ENCODE measurements around the gene SUPT6H. TPM values are rescaled to one million over a fixed set of nuclear protein-coding genes. Genes with fewer than 3 reads are reported as not detected.
A peak's percentile ranks its signal among the peaks of the same experiment; 100 is the strongest.

The SUPT6H gene
- total RNA-seq, 4 donors from 2014 or later, result 50.8 to 167 (median 61.6) TPM

GRCh38 chr17:28712705-28713415 is 50.9 kb downstream of the SUPT6H start:
- Histone ChIP-seq H3K36me3 (no peaks in the 10 kb centered on the region), H3K4me1 (peaks cover 8 to 38% (median 28%) of the 10 kb centered on the region in 4 donors), H3K4me3 (no peak overlapping the region), H3K27ac (peak overlapping the region in 2 of 4 donors; percentile 92 to 95), H3K9me3 (no peaks in the 10 kb centered on the region), H3K27me3 (peaks cover 14% of the 10 kb centered on the region)
- no peak for DNase-seq
- in situ Hi-C loops (cut with MboI; ENCODE audit: low pct_ligation_motif_present in 1 of 4, low pct_unique_long_range_greater_than_20kb in 1 of 4, low sequenced_read_pairs in 3 of 4), result no loop called here
- 75 to 81% methylated on average over 6 to 7 of the region's 7 CpGs for WGBS, 2 donors (ENCODE audit: low coverage in 1 of 2)
- TF ChIP-seq POLR2A (IDR thresholded peaks at IDR 0.05) (no peak), CTCF (IDR thresholded peaks at IDR 0.05) (no peak), EP300 (IDR thresholded peaks at IDR 0.05; ENCODE audit: low read depth) (no peak), POLR2AphosphoS5 (IDR thresholded peaks at IDR 0.05) (no peak)
- intact Hi-C loops (cut with DNase I; ENCODE audit: low total_unique reads), result no loop called here

GRCh38 chr17:28714281-28714680 is 52.3 kb downstream of the SUPT6H start:
- intact Hi-C loops (cut with DNase I; ENCODE audit: low total_unique reads) (no loop called here), in situ Hi-C loops (cut with MboI; ENCODE audit: low pct_ligation_motif_present in 1 of 4, low pct_unique_long_range_greater_than_20kb in 1 of 4, low sequenced_read_pairs in 3 of 4) (no loop called here)
- Histone ChIP-seq H3K9me3 (no peaks in the 10 kb centered on the region), H3K4me3 (no peak overlapping the region), H3K4me1 (peaks cover 15 to 51% (median 32%) of the 10 kb centered on the region in 4 donors), H3K36me3 (no peaks in the 10 kb centered on the region), H3K27ac (no peak overlapping the region), H3K27me3 (peaks cover 14% of the 10 kb centered on the region)
- DNase-seq, result no peak
- no peak for TF ChIP-seq POLR2A (IDR thresholded peaks at IDR 0.05)
- no peak for TF ChIP-seq POLR2AphosphoS5 (IDR thresholded peaks at IDR 0.05)
- TF ChIP-seq EP300 (IDR thresholded peaks at IDR 0.05; ENCODE audit: low read depth), result no peak
- no peak for TF ChIP-seq CTCF (IDR thresholded peaks at IDR 0.05)
- 71 to 100% methylated on average over 1 to 3 of the region's 3 CpGs for WGBS, 2 donors (ENCODE audit: low coverage in 1 of 2)

- H3K27me3 ChIP-seq, result peaks cover 14% of the 10 kb centered on the region
- TF ChIP-seq POLR2AphosphoS5 (IDR thresholded peaks at IDR 0.05), result no peak
- no peak for TF ChIP-seq CTCF (IDR thresholded peaks at IDR 0.05)
- no peak for TF ChIP-seq EP300 (IDR thresholded peaks at IDR 0.05; ENCODE audit: low read depth)
- no peak for TF ChIP-seq POLR2A (IDR thresholded peaks at IDR 0.05)
- H3K36me3 ChIP-seq, result no peaks in the 10 kb centered on the region
- no peaks in the 10 kb centered on the region for H3K9me3 ChIP-seq
- peaks cover 15 to 45% (median 27%) of the 10 kb centered on the region in 4 donors for H3K4me1 ChIP-seq
- H3K4me3 ChIP-seq, result no peak overlapping the region
- intact Hi-C loops (cut with DNase I; ENCODE audit: low total_unique reads) (no loop called here), in situ Hi-C loops (cut with MboI; ENCODE audit: low pct_ligation_motif_present in 1 of 4, low pct_unique_long_range_greater_than_20kb in 1 of 4, low sequenced_read_pairs in 3 of 4) (no loop called here)
- 89 to 100% methylated on average over 1 to 2 of the region's 2 CpGs for WGBS, 2 donors (ENCODE audit: low coverage in 1 of 2)
- H3K27ac ChIP-seq, result no peak overlapping the region
- DNase-seq, result no peak
Observed at GRCh38 chr17:28715217-28715616, 53.2 kb downstream of the SUPT6H start.

DNA sequence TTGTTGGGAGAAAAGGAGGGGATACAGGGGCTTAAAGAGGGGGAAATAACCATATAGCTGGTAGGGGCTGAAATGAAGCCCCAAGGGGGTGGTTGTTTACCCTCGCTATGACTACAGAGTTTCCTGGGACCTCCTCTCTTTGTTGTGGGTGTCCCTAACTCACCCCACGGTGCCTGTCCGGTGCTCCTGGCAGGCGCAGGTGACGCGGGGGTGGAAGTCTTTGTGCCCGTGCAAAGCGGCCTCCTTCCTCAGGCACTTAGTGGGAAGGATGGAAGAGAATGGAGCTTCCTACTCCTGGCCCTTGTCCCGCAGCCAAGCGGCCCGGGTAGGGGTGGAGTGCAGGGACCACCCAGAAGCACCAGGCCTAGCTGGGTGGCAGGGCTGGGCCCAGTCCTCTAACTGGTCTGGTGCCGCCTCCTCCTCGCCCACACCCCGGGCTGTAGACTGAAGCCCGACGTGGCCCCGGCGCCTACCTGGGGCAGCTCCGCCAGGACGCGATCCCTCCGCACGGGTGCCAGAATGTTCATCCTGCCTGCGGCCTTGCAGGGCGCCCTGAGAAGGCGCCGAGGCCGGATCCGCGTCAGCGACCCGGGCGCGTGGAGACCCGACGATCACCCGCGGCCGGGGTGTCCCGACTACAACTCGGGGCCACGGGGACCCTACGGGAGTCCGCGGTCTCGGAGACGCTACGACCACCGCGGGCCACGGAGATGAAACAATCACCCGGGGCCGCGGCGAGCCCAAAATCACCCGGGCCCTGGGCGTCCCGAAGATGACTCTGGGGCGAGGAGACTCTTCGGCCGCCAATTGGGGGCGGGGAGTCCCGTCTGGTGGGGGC is 55.0 kb downstream of the SUPT6H start:
- no peak for DNase-seq
- Histone ChIP-seq H3K9me3 (no peaks in the 10 kb centered on the region), H3K36me3 (no peaks in the 10 kb centered on the region), H3K4me3 (peak overlapping the region; percentile 37 to 56 (median 52)), H3K27ac (peak overlapping the region; percentile 85 to 91 (median 88)), H3K27me3 (peaks cover 14% of the 10 kb centered on the region), H3K4me1 (peaks cover 28 to 49% (median 33%) of the 10 kb centered on the region in 4 donors)
- intact Hi-C loops (cut with DNase I; ENCODE audit: low total_unique reads), result no loop called here
- 46 to 80% methylated on average over 2 to 45 of the region's 63 CpGs for WGBS, 2 donors (ENCODE audit: low coverage in 1 of 2)
- TF ChIP-seq CTCF (IDR thresholded peaks at IDR 0.05), result no peak
- no peak for TF ChIP-seq EP300 (IDR thresholded peaks at IDR 0.05; ENCODE audit: low read depth)
- TF ChIP-seq POLR2A (IDR thresholded peaks at IDR 0.05), result no peak
- no peak for TF ChIP-seq POLR2AphosphoS5 (IDR thresholded peaks at IDR 0.05)
- in situ Hi-C loops (cut with MboI; ENCODE audit: low pct_ligation_motif_present in 1 of 4, low pct_unique_long_range_greater_than_20kb in 1 of 4, low sequenced_read_pairs in 3 of 4), result no loop called here

Data from transverse colon (tissue), 4 donors.